ENCODE data around the gene GDI2.

- TF ChIP-seq POLR2A (IDR thresholded peaks at IDR 0.05) (no peak), CTCF (IDR thresholded peaks at IDR 0.05) (no peak)
These were observed 75.9 kb downstream of the GDI2 start for GRCh38 chr10:5737352-5737751.
